IPS-11a (cell line): Measurements from ENCODE around the gene MYO1G.

Experiments used
- H3K4me3 ChIP-seq: one replicate; pipeline ENCODE4 v1.5.1; 2013; ENCODE audit warnings: low read depth, low read length, control low read depth

The MYO1G gene

GRCh38 chr7:44981035-44981706, 2.4 kb upstream of the MYO1G start:
- H3K4me3 ChIP-seq = no peak overlapping the region

DNA sequence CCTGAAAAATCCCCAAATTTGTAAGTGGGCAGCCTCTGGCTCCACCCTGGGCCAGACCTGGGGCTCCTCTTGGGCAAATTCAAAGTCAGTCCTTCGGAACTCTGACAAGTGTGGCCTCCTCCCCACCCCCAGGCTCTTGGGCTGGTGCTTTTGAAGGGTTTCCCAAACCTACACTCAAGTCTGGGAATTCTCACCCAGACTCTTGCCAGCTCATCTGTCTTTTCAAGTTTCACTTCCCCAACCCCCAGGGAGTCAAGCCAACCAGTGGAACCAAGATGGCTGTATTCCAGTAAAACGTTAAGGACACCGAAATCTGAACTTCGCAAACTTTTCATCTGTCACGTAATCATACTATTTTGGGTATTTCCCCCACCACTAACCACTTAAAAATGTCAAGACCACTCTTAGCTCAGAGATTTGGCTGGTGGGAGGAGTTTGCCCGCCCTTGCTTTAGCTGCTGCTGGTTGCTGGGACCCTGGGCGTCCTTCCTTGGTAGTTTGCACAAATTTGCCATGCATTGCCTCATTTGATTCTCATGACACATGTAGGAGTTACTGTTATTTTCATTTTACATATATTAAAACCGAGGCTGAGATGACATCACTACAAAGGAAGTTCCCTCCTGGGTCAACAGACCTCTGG, 1.7 kb upstream of the MYO1G start:
- no peak overlapping the region for H3K4me3 ChIP-seq

DNA sequence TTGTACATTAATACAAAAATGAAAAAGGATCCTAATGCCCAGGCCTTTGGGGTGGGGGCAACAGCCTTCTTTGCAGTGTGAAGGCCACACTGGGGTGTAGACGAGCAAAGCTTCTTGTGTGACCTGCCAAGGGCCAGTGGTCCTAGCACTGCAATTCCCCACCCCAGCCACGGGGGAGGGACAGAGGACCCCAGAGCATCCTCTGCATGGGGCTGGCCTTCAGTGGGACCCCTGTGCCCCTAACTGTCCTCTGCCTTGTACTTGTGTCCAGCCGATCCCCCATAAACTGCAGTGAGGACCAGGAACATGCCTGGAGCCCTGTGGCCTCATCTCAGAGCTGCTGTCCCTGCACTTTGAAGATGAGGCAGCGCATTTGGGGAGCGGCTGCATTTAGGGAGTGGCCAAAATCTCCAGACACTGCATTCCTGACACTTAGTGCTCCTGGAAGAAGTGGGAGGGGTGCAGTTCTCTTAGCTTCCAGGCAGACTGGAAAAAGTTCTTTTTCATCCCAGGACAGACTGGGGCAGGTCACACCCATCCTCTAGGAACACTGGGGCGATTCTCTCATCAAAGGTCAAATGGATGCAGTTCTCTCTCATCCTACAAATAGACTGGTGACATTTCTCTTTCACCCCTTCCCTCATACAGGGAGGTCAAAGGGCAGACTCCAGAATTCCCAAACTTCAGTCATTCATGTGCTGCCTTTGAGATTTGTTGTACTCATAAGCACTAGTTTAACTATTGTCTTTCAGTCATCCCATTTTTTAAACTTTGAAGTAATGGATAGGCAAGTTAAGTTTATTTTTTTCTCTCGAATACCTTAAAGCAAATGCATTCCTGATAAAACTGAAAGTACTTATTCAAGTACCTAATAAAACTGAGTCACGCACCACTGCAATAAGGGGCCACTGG, 922 bp upstream of the MYO1G start:
- no peak overlapping the region for H3K4me3 ChIP-seq

- H3K4me3 ChIP-seq = no peak overlapping the region
Observed at GRCh38 chr7:44977959-44978335, 868 bp downstream of the MYO1G start.

GRCh38 chr7:44977304-44977958, 1.4 kb downstream of the MYO1G start:
- H3K4me3 ChIP-seq = no peak overlapping the region

GRCh38 chr7:44976746-44977196, 2.0 kb downstream of the MYO1G start:
- H3K4me3 ChIP-seq = no peak overlapping the region

GRCh38 chr7:44976040-44976745, 2.6 kb downstream of the MYO1G start:
- H3K4me3 ChIP-seq = no peak overlapping the region

GRCh38 chr7:44975331-44976039, 3.3 kb downstream of the MYO1G start:
- H3K4me3 ChIP-seq = no peak overlapping the region

GRCh38 chr7:44974549-44974948, 4.3 kb downstream of the MYO1G start:
- H3K4me3 ChIP-seq = no peak overlapping the region

GRCh38 chr7:44973610-44974401, 5.0 kb downstream of the MYO1G start:
- no peak overlapping the region for H3K4me3 ChIP-seq

DNA sequence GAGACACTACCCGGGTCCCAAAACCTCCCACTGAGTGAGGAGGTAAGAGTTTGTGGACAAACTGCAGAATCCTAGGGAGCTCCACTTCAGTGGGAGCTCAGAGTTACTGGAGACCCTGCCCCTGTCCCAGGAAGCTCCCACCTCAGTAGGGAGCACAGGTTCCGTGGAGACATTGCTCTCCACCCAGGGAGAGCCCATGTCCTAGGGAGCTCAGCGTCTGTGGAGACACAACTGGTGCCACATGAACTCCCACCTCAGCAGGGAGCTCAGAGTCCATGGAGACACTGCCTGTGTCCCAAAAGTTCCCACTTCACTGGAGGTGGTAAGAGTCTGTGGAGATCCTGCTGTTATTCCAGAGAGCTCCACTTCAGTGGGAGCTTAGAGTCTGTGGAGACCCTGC, 6.3 kb downstream of the MYO1G start:
- H3K4me3 ChIP-seq = no peak overlapping the region

DNA sequence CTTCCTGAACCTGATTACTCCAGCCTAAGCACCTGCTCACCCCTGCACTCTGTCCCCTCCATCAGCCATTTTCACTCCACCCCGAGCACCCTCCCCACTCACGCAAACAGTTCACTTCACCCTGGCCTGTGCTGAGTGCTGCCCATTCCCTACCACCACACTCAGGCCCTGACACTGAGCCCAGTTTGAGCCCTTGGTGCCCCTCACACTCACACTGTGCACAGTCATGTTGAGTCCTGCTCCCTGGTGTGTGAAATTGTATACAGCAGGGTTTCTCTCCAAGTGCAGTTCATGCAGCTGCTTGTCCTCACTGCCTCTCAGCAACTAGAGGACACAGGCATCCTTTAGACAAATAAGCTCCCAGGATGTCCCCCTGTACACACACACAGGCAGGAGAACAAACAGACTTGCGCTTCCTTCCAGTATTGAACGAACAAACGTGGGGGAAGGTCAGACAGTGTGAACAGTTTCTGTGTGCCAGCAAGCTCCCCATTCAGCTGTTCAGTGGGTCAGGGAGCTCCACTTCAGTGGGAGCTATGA, 6.8 kb downstream of the MYO1G start:
- no peak overlapping the region for H3K4me3 ChIP-seq

- H3K4me3 ChIP-seq = no peak overlapping the region
Observed at GRCh38 chr7:44971188-44971901, 7.5 kb downstream of the MYO1G start.

GRCh38 chr7:44970523-44971051, 8.2 kb downstream of the MYO1G start:
- no peak overlapping the region for H3K4me3 ChIP-seq

DNA sequence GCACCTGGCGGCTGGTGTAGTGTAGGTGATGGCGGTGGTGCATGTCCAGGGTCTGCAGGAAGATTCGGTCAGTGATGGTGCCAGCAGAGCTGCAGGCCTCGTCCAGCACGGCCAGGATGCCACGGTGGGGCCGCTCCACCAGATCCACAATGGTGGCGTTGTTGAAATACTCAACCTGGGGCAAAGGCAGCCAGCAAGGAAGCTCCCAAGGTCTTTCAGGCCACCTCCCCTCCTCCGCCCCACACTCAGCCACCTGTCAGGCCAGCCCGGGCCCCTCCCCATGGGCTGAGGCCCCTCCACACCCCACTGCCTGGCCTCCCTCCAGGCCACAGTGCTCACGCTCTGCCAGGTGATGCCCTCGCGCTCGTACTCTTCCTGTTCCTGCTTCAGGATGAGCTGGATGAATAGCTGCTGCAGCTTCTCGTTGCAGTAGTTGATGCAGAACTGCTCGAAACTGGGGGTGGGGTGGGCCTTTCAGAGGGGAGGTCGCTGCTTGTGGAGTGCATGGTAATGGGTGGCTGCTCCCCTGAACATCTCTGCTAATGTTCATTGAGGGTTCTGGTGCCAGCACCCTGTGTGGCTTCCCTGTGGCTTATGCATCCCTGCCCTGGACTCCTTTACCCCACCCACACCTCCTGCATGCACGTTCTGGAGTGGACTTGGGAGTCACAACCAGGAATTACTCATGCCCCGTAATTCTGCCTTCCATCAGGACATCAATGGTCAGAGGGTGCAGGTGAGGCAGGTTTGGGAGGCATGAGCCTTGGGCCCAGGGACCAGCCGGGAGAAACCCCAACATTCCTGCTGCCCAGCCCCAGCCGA, 8.9 kb downstream of the MYO1G start:
- H3K4me3 ChIP-seq = no peak overlapping the region

DNA sequence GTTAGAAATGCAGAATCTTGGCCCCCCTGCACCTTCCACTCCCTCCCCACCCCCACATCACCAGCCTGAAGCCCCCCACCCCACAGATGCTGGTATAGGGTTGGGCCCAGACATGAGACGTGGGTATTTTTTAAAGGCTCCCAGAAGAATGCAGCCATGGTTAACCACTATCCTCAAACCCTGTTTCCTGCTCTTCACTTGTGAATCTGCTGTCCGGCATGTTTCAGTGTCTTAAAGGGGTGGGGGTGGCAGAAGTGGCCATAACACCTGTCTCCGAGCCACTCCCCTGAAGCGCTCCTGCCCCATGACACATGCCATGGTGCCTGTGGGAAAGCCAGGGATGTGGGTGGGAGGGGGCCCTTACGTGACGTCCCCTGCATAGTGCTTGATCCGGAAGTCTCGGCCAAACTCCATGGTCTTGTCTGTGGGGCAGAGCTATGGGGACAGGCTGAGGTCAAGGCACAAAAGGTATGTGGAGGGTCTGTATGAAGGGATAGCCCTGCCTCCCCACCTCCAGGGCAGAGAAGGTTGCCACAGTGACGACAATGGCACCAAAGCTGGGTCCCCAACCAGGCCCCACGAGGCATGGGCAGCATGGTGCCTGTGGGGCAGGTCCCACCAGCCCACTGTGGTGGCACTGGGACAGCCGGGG, 9.6 kb downstream of the MYO1G start:
- no peak overlapping the region for H3K4me3 ChIP-seq
